GM19035 (cell line): Measurements from ENCODE around the gene GRIA4.

Source experiments
- ATAC-seq: cut with Tn5 transposase; IDR thresholded peaks from one replicate; pipeline ENCODE4 v1.9.1; 2021; ENCODE audit not compliant: unreplicated experiment

Gene GRIA4

DNA sequence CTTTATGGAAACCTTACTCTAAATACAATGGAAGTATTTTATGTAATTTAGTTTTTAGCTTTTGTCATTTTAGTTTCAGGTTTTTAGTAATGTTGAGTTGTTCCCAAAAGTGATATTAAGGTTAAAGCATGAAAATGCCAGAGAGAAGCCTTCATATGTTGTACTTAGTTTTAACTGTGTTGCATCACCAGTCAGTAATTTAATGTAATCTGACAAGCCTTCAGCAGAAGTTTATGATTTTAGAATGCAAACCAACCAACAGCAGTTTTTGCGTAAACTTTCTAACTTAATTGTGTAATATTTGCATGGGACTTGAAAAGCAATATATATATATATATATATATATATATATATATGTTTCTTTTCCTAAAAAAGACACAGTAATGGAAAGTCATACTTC, 301.6 kb downstream of the GRIA4 start:
- no peak for ATAC-seq

- ATAC-seq: no peak
Measured at GRCh38 chr11:105912666-105913065, 302.8 kb downstream of the GRIA4 start.

DNA sequence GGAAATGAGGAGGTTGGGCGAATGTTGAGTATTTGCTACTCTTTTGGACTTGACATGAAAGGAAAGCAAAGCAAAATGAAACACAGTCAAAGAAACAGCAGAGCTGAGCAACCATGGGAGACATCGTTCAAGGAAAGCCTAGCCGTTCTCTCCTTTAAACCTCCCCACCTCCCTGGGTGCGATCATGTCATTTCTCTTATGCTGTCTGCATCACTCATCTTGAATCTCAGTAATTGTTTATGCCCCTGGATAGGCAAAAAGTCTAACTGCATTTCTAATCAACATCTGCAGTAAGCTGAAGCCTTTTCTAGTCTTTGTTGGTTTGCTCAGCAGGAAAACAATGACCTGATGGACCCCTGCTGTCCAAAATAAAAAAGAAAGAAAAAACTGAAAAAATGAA, 305.1 kb downstream of the GRIA4 start:
- ATAC-seq: no peak

DNA sequence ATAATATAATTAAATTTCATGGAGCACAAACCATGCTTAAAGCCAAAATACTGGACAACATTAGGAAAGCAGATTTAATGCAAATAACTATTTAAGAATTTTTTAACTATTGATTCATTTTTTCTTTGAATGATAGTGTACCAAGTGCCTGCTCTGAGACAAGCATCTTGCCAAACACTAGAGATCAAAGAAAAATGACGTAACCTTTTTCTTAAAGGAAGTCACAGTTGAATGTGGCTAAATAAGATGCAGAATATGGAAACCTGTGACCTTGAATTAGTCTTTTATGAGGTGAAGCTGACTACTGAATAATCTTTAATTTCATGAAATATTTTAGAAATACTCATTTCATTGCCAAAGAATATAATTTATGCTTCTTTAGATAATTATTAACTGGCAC, 308.2 kb downstream of the GRIA4 start:
- ATAC-seq: no peak

- ATAC-seq: no peak
Measured at GRCh38 chr11:105918600-105918999, 308.7 kb downstream of the GRIA4 start.

- ATAC-seq: no peak
Measured at GRCh38 chr11:105923252-105923651, 313.4 kb downstream of the GRIA4 start.

- ATAC-seq: no peak
Measured at GRCh38 chr11:105923807-105924206, 313.9 kb downstream of the GRIA4 start.

DNA sequence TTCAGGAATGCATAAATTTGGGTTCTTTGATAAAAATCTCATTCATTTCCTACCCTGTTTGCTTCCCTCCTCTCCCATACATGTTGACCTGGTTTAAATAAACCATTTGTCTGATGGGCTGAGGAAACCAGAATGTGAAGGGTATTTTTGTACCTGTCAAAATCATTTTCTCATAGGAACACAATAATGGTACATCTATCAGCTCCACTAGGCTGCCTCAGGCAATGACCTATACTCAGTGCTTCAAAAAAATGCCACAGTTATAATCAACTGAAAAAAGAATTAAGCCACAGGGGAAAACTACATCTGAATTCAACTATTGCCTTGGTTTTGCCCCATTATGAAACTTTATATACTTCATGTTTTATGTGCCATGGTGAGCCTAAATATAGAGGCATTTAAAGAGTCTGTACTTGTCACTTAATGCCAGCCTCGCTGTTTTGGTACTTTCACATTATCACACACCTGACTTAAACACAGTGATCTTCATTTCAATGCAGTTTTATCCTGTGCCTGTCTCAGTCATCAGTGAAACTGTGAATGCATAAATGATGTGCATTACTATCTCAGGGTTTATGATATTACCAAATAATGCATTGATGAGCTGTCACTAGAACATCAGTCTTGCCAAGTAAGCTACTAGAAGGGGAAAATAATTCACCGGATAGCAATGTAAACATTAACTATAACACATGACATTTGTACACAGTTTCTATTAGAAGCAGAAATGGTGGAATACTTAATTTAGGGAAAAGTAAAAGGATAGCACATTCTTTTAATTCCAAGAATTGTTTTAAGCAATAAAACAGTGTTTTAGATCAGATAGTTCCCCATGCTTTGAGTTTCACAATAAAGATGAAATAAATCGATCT, 319.4 kb downstream of the GRIA4 start:
- no peak for ATAC-seq

DNA sequence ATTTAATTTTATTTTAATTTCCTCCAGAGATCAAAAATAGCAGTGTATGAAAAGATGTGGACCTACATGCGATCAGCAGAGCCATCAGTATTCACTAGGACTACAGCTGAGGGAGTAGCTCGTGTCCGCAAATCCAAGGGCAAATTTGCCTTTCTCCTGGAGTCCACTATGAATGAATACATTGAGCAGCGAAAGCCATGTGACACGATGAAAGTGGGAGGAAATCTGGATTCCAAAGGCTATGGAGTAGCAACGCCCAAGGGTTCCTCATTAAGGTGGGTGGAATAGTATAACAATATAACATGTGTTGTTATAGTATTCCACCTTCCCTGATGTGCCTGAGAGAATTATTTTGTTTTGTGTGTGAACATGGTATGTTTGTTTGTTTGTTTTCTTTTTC, 323.8 kb downstream of the GRIA4 start:
- ATAC-seq: no peak

DNA sequence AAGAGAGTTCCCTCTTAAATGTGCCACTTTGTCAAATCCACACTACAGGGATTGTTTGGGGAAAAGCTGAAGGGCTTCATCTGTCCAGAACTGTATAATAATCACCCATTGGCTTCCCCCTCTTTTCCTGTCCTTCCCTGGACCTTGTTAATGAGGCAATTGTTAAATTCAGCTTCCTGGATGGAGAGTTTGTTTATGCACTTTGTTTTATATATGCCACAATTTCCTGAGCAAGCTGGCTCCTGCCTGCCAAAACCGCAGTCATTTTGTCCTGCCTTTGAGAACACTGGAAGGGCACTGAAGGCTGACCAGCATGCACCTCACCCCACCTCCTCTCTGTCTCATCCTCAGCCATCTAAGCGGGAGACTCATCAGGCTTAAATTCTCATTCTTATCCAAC, 325.9 kb downstream of the GRIA4 start:
- ATAC-seq: no peak

DNA sequence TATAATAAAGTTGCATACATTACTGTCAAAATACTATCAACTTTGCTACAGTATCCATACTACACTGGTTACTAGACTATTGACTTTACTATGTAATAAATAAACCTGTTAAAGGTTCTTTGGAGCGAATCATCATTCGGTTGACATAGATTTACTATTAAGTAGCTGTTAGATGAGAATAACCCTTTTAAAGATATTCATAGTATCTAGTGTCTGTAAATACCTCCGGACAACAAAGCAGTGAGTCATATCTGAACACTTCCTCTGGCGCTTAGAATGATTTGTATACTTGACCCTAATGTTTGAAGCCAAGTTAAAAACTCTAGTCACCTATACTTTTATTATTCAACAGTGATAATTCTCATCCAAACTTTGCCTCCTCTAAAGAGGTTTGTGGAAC, 327.5 kb downstream of the GRIA4 start:
- ATAC-seq: peak; percentile 66

- peak; percentile 23 for ATAC-seq
Measured at GRCh38 chr11:105937738-105938137, 327.9 kb downstream of the GRIA4 start.

GRCh38 chr11:105942921-105943320, 333.0 kb downstream of the GRIA4 start:
- ATAC-seq: no peak

GRCh38 chr11:105948918-105949590, 339.2 kb downstream of the GRIA4 start:
- no peak for ATAC-seq

GRCh38 chr11:105953886-105954285, 344.0 kb downstream of the GRIA4 start:
- no peak for ATAC-seq

DNA sequence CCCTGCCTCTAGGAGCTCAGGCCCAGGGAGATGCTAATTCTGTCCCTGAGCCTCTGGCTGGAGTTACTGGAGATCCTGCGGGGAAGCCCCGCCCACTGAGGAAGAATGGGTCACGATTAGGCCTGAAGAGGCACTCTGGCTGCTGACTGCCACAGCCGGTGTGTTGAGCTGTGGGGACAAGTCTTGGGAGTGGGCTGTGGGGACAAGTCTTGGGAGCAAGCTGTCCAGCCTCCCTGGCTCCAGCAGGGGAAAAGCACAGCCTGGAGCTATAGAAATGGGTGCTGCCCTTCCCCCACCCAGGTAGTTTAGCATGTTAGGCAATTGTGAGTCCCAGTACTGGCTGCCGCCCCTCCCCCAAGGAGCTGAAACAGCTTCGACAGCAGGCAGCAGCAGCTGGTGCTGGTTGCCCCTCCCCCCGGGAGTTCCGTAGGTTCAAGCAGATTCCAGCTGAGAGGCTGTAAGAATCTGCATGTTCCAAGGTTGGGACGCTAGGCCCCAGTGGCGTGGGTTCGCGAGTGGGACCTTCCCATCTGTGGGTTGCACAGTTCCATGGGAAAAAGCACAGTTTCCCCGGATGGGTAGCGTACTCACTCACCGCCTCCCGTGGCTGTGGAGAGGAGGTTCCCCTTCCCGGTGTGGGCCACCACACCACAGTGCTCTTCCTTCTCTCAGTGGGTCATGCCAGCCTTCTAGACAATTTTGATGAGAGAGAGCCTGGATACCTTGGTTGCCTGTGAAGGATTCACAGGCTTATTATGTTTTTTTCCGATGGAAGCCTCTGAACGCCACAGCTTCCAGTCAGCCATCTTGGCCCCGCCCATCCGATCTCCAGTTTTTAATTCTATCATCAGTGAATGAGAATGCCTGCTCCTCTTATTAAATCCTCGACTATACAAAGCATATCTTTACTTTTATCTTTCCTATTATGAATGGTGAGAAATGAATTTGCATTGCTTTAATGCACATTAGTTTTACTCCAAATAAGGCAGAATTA, 350.7 kb downstream of the GRIA4 start:
- ATAC-seq: no peak

GRCh38 chr11:105968021-105968697, 358.3 kb downstream of the GRIA4 start:
- no peak for ATAC-seq

GRCh38 chr11:105969756-105970155, 359.9 kb downstream of the GRIA4 start:
- no peak for ATAC-seq

DNA sequence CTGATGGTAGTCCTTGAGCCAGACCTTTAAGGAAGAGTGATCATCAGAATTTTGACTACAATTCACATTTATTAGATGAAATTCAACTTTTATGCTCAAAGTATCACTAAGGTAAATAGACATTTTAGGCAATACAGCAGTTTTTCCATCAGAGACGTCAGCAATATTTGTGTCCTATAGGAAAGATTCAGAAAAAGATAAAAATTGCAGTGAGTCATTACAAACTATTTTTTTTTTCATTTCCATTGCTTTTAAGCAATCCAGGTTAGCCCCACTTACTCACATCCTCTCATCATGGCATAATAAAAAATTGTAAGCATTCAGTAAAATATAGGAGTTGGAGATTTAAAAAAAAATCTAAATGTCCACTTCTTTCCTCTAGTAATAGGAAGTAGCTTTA, 365.3 kb downstream of the GRIA4 start:
- no peak for ATAC-seq

- no peak for ATAC-seq
Measured at GRCh38 chr11:105979997-105980703, 370.3 kb downstream of the GRIA4 start.
